Measurements from ENCODE around the gene FNDC3B.
A peak's percentile ranks its signal among the peaks of the same experiment; 100 is the strongest.

The FNDC3B gene

GRCh38 chr3:172129498-172129849, 90.1 kb downstream of the FNDC3B start:
- Histone ChIP-seq H3K9me3 (no peaks in the 10 kb centered on the region), H3K4me1 (ENCODE audit: control insufficient read depth in 1 of 2, insufficient read depth in 1 of 2, low read depth in 1 of 2, low read length in 1 of 2) (peaks cover 95 to 98% of the 10 kb centered on the region in 2 experiments), H3K27me3 (no peaks in the 10 kb centered on the region), H3K27ac (peak overlapping the region; percentile 95), H3K4me3 (ENCODE audit: low read depth in 1 of 2, low read length in 1 of 2) (peak overlapping the region; percentile 36 to 44), H3K36me3 (peaks cover 4% of the 10 kb centered on the region)
- TF ChIP-seq CTCF (IDR thresholded peaks at IDR 0.05) = no peak

GRCh38 chr3:172129850-172130716, 90.7 kb downstream of the FNDC3B start:
- Histone ChIP-seq H3K9me3 (no peaks in the 10 kb centered on the region), H3K4me1 (ENCODE audit: control insufficient read depth in 1 of 2, insufficient read depth in 1 of 2, low read depth in 1 of 2, low read length in 1 of 2) (peaks cover 98 to 99% of the 10 kb centered on the region in 2 experiments), H3K27ac (peak overlapping the region; percentile 95), H3K4me3 (ENCODE audit: low read depth in 1 of 2, low read length in 1 of 2) (peak overlapping the region; percentile 43 to 44), H3K27me3 (no peaks in the 10 kb centered on the region), H3K36me3 (peaks cover under 1% of the 10 kb centered on the region)
- no peak for TF ChIP-seq CTCF (IDR thresholded peaks at IDR 0.05)

GRCh38 chr3:172130717-172131050, 91.3 kb downstream of the FNDC3B start:
- peaks cover 98 to 99% of the 10 kb centered on the region in 2 experiments for H3K4me1 ChIP-seq (ENCODE audit: control insufficient read depth in 1 of 2, insufficient read depth in 1 of 2, low read depth in 1 of 2, low read length in 1 of 2)
- no peaks in the 10 kb centered on the region for H3K9me3 ChIP-seq
- TF ChIP-seq CTCF (IDR thresholded peaks at IDR 0.05) = no peak
- peak overlapping the region; percentile 95 for H3K27ac ChIP-seq
- H3K27me3 ChIP-seq = no peaks in the 10 kb centered on the region
- no peaks in the 10 kb centered on the region for H3K36me3 ChIP-seq
- H3K4me3 ChIP-seq (ENCODE audit: low read depth in 1 of 2, low read length in 1 of 2) = peak overlapping the region; percentile 43 to 44

- no peaks in the 10 kb centered on the region for H3K27me3 ChIP-seq
- peak overlapping the region in 1 of 2 experiments; percentile 44 for H3K4me3 ChIP-seq (ENCODE audit: low read depth in 1 of 2, low read length in 1 of 2)
- no peak for TF ChIP-seq CTCF (IDR thresholded peaks at IDR 0.05)
- no peaks in the 10 kb centered on the region for H3K36me3 ChIP-seq
- peaks cover 98 to 100% of the 10 kb centered on the region in 2 experiments for H3K4me1 ChIP-seq (ENCODE audit: control insufficient read depth in 1 of 2, insufficient read depth in 1 of 2, low read depth in 1 of 2, low read length in 1 of 2)
- peak overlapping the region; percentile 95 for H3K27ac ChIP-seq
- no peaks in the 10 kb centered on the region for H3K9me3 ChIP-seq
Observed at GRCh38 chr3:172131746-172132145, 92.4 kb downstream of the FNDC3B start.

DNA sequence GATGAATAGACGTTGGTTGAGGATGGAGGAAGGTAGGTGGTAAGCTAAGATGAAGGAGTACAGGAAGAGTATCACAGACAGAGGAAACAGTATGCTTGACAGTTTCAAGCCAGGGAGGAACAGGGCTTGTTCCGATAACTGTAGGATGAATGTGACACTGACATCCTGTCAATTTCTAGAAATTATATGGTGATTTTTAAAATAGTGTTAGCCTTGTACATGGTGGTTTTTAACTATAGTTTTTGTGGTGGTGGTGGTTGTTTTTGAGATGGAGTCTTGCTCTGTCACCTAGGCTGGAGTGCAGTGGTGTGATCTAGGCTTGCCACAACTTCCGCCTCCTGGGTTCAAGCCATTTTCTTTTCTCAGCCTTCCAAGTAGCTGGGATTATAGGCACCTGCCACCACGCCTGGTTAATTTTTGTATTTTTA, 92.8 kb downstream of the FNDC3B start:
- Histone ChIP-seq H3K27me3 (no peaks in the 10 kb centered on the region), H3K27ac (peak overlapping the region; percentile 95), H3K4me3 (ENCODE audit: low read depth in 1 of 2, low read length in 1 of 2) (peak overlapping the region in 1 of 2 experiments; percentile 44), H3K9me3 (no peaks in the 10 kb centered on the region), H3K4me1 (ENCODE audit: control insufficient read depth in 1 of 2, insufficient read depth in 1 of 2, low read depth in 1 of 2, low read length in 1 of 2) (peaks cover 98 to 100% of the 10 kb centered on the region in 2 experiments), H3K36me3 (no peaks in the 10 kb centered on the region)
- TF ChIP-seq CTCF (IDR thresholded peaks at IDR 0.05) = no peak
